ENCODE results near the gene GABRG3. TPM values are rescaled to one million over a fixed set of nuclear protein-coding genes. Genes with fewer than 3 reads are reported as not detected.
A peak's percentile ranks its signal among the peaks of the same experiment; 100 is the strongest.

Gene GABRG3
- total RNA-seq: 0.08 TPM in 1 of 2 replicates, not detected in the other

- TF ChIP-seq, protein P1, sequence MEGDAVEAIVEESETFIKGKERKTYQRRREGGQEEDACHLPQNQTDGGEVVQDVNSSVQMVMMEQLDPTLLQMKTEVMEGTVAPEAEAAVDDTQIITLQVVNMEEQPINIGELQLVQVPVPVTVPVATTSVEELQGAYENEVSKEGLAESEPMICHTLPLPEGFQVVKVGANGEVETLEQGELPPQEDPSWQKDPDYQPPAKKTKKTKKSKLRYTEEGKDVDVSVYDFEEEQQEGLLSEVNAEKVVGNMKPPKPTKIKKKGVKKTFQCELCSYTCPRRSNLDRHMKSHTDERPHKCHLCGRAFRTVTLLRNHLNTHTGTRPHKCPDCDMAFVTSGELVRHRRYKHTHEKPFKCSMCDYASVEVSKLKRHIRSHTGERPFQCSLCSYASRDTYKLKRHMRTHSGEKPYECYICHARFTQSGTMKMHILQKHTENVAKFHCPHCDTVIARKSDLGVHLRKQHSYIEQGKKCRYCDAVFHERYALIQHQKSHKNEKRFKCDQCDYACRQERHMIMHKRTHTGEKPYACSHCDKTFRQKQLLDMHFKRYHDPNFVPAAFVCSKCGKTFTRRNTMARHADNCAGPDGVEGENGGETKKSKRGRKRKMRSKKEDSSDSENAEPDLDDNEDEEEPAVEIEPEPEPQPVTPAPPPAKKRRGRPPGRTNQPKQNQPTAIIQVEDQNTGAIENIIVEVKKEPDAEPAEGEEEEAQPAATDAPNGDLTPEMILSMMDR (IDR thresholded peaks at IDR 0.05; ENCODE audit: insufficient read depth, low read length, poor library complexity, severe bottlenecking): no peak
- DNase-seq (ENCODE audit: low read depth): no peak
- H3K27me3 ChIP-seq (ENCODE audit: control insufficient read depth, insufficient read depth, low read length): peaks cover 32% of the 10 kb centered on the region
- no peaks in the 10 kb centered on the region for H3K36me3 ChIP-seq (ENCODE audit: control insufficient read depth, insufficient read depth, low read length)
- H3K4me3 ChIP-seq (ENCODE audit: low read depth, low read length): peak within 1 kb of the TSS; percentile 22
These were observed at the start of gene GABRG3 for GRCh38 chr15:26970712-26971210. Gene GABRG3, plus strand, starts transcription at chr15:26971181.

- Histone ChIP-seq H3K27me3 (ENCODE audit: control insufficient read depth, insufficient read depth, low read length) (no peaks in the 10 kb centered on the region), H3K36me3 (ENCODE audit: control insufficient read depth, insufficient read depth, low read length) (no peaks in the 10 kb centered on the region), H3K4me3 (ENCODE audit: low read depth, low read length) (no peak overlapping the region)
- DNase-seq (ENCODE audit: low read depth): no peak
- TF ChIP-seq, protein P1 (IDR thresholded peaks at IDR 0.05; ENCODE audit: insufficient read depth, low read length, poor library complexity, severe bottlenecking): no peak
These were observed 49.5 kb upstream of the GABRG3 start for GRCh38 chr15:26921433-26921832.

GRCh38 chr15:26926081-26926480 lies 44.9 kb upstream of the GABRG3 start:
- DNase-seq (ENCODE audit: low read depth): no peak
- TF ChIP-seq, protein P1 (IDR thresholded peaks at IDR 0.05; ENCODE audit: insufficient read depth, low read length, poor library complexity, severe bottlenecking): no peak
- no peaks in the 10 kb centered on the region for H3K27me3 ChIP-seq (ENCODE audit: control insufficient read depth, insufficient read depth, low read length)
- H3K36me3 ChIP-seq (ENCODE audit: control insufficient read depth, insufficient read depth, low read length): no peaks in the 10 kb centered on the region
- no peak overlapping the region for H3K4me3 ChIP-seq (ENCODE audit: low read depth, low read length)

DNA sequence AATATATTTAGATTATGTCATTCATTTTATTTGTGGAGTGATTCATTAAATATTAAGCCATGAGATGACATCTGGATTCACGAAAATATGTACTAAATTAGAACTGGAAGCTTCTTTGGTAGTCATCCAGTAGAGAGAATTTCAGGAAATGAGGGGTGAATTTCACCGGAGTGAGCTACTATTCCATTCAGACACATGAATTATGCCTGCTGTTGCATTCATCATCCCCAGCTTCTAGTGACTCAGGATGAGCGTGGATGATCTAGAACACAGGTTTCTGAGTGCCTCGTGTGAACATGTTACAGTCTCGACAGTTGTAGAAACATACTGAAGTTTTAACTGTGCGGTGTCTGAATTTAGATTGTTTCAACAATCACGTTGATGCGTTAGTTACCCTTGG lies 42.9 kb upstream of the GABRG3 start:
- DNase-seq (ENCODE audit: low read depth): no peak
- H3K4me3 ChIP-seq (ENCODE audit: low read depth, low read length): no peak overlapping the region
- H3K36me3 ChIP-seq (ENCODE audit: control insufficient read depth, insufficient read depth, low read length): no peaks in the 10 kb centered on the region
- H3K27me3 ChIP-seq (ENCODE audit: control insufficient read depth, insufficient read depth, low read length): no peaks in the 10 kb centered on the region
- TF ChIP-seq, protein P1 (IDR thresholded peaks at IDR 0.05; ENCODE audit: insufficient read depth, low read length, poor library complexity, severe bottlenecking): no peak

DNA sequence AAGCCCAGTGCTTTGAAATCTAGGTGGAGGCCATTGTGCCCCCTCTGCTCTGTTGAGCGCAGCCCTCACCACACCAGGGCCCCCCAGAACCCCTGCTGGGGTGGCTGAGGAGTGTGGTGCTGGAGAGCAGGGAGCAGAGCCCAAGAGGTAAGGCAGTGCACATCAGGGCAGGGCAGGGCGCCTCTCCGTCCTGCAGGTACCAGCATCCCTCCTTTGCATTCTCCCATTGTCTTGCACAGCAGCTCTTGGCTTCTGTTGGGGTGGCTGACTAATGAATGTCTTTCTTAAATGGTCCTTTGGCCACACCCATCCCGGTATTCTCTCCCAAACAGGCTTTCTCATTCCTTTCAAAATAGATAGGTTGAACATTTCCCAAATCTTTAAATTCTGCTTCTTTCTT lies 41.4 kb upstream of the GABRG3 start:
- no peaks in the 10 kb centered on the region for H3K27me3 ChIP-seq (ENCODE audit: control insufficient read depth, insufficient read depth, low read length)
- no peak overlapping the region for H3K4me3 ChIP-seq (ENCODE audit: low read depth, low read length)
- no peak for DNase-seq (ENCODE audit: low read depth)
- no peaks in the 10 kb centered on the region for H3K36me3 ChIP-seq (ENCODE audit: control insufficient read depth, insufficient read depth, low read length)
- TF ChIP-seq, protein P1 (IDR thresholded peaks at IDR 0.05; ENCODE audit: insufficient read depth, low read length, poor library complexity, severe bottlenecking): no peak

- TF ChIP-seq, protein P1 (IDR thresholded peaks at IDR 0.05; ENCODE audit: insufficient read depth, low read length, poor library complexity, severe bottlenecking): no peak
- no peak overlapping the region for H3K4me3 ChIP-seq (ENCODE audit: low read depth, low read length)
- H3K27me3 ChIP-seq (ENCODE audit: control insufficient read depth, insufficient read depth, low read length): no peaks in the 10 kb centered on the region
- no peaks in the 10 kb centered on the region for H3K36me3 ChIP-seq (ENCODE audit: control insufficient read depth, insufficient read depth, low read length)
- no peak for DNase-seq (ENCODE audit: low read depth)
These were observed 36.1 kb upstream of the GABRG3 start for GRCh38 chr15:26934848-26935247.
